GM19238 (cell line): ENCODE measurements around the gene MRPS30.
"Not testable (repeated sequence)": the region's sequence is repeated elsewhere in the genome, so short reads cannot be mapped to it uniquely, and the experiment has no call there.

ENCODE experiments used
- DNase-seq: peaks from one replicate; pipeline ENCODE4 v3.0.0; 2011; ENCODE audit warnings: low spot score; ENCODE audit not compliant: insufficient read length

Gene MRPS30

DNA sequence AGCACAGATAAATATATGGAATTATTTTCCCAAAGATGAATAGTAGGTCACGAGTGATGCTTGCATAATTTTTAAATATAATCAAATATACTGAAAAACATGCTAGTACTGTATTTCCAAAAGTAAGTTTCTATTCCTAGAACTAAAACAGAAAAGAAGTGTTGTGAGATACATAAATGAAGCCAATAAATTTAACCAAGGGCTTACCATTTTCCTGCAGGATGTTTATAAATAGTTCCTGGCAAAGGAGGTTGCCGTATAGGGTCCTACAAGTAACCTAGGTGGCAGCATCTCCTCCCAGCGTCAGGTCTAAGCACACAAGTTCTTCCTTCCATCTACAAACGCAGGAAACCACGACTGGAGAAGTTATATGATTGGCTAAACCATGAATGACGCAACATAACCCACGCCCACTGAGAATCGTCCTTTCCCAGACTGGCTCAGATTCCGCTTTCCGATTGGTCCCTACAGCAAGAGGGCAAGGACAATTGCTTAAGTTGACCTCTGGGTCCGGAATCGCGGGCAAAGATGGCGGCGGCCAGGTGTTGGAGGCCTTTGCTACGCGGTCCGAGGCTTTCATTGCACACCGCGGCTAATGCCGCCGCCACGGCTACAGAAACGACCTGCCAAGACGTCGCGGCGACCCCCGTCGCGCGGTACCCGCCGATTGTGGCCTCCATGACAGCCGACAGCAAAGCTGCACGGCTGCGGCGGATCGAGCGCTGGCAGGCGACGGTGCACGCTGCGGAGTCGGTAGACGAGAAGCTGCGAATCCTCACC is at the start of gene MRPS30:
MRPS30 (plus strand) TSS at position 513 of the 780 bp plus-strand sequence; CDS start at position 529, 16 bp downstream.
- peak; percentile 58 for DNase-seq

DNA sequence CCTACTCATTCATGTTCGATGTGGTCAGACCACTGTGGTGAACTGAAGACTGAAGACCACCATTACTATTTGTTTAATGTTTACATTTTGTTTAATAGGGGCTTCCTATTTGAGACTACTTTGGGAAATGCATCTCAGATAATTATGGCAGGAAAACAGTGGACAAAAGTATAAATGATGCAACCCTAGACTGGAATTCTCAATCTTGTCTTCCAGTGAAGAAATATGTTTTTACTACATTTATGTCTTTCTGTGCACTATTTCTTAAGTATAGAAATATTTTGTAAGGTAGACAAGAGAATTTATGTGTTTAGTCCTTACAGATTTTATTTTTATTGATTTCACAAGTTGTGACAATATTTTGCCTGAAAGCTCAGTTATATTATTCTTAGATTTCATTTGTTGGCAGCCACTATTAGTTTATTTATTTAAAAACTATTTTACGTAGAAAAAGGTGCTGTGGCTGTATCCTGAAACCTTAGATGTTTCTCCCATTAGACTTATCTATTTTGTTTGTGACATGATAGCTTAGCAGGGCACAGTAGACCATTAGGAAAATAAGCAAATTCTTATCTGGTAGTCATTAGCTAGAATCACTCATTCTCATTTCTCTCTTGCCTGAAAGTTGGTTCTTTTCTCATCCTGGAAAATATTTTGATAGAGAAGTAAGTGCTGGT is 39.4 kb upstream of the MRPS30 start:
- DNase-seq = no peak

DNA sequence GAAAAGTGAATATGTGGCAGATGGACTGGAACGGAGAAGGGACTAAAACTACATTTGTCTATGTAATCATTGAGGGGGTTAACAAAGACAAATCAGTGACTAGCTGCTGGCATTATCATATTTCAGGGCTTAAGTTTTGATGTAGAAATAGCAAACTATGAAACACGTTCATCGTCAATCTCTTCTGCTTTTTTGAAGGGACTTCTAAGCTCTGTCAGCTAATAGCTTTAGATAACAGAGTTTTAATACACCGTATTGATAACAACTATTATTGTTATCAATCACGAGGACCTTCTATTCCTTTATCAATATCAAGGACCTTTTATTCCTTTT is 38.9 kb upstream of the MRPS30 start:
- DNase-seq = no peak

DNA sequence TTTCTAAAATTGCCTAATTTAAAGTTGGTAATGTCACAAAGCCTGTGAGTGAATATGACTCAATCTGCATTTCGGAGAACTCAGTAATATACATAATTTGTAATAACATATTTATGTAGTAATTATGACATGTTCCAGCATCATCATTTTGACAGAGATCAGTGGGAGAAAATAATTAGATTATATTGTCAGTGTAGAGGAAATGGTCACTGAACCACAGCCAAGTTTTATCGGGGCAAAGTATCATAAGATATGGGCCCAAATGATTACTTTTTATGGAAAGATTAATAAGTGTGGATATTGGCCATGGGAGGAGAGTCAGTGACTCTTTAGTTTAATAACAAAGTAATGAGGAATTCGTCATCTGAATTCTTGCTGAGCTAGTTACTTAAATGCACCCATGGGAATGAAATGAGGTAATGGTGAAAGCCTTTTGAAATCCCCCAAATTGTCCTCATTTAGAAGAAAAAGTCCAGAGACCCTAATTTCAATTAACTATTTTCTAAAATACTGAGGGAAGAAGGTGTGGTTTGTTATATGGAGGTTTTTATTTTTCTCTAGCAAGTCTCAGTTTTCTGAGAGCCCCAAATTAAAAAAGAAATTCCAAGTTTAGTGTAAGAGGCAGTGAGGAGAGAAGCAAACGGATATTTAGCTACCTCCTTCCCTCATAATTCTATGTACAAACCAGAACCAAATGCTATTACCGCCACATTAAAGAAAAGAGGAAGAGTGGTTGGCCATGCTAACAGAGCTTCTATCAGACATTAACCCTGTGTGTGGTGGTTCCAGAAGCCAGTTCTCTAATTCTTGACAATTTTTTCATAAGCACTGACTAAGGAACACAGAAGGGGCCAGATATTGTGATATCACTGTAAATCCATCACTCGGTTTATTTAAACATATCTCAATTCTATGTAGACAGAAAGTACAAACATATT is 37.7 kb upstream of the MRPS30 start:
- DNase-seq = no peak

DNA sequence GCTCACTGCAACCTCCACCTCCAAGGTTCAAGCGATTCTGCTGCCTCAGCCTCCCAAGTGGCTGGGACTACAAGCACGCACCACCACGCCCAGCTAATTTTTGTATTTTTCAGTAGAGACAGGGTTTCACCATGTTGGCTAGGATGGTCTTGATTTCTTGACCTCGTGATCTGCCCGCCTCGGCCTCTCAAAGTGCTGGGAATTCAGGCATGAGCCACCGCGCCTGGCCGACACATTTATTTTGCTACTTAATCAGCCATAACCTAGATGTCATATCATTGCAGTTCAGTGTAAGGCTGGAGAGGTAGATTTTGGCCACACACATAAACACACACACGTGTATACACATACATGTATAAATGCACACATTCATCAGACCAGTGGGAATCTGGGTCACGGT is 36.4 kb upstream of the MRPS30 start:
- not testable (repeated sequence) for DNase-seq

DNA sequence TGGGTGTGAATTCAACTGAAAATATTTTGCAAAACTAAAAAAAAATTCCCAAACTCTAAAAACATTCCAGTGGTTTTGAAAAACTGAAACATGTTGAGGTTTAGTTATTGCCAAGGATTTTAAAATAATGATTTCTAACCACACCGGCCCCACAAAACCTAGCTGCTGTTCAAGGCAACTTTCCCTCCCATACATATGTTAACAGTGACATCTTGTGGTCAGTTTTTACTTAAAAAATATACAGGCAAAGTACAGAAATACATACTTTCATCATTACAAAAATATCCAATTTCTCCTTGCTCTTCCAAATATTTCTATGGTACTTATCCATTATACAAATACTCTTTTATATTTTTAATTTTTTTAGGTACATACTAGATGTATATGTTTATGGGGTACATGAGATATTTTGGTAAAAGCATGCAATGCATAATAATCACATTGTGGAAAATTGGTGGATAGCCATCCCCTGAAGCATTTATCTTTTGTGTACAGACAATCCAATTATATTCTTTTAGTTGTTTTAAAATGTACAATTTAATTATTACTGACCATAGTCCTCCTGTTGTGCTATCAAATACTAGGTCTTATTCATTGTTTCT is 34.4 kb upstream of the MRPS30 start:
- no peak for DNase-seq

DNA sequence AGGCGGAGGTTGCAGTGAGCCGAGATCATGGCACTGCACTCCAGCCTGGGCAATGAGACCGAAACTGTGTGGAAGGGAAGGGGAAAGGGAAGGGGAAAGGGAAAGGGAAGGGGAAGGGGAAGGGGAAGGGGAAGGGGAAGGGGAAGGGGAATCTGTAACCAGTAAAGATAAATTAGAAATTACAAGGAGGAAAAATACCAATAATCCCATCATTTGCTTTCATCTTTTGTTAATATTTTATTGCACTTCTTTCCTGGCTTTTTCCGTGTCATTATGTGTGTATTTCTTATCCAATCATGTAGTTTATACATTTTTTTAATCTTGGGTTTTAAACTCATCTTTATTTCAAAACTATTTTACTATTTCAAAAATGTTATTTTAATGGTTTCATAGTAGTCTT is 29.6 kb upstream of the MRPS30 start:
- DNase-seq = no peak

DNA sequence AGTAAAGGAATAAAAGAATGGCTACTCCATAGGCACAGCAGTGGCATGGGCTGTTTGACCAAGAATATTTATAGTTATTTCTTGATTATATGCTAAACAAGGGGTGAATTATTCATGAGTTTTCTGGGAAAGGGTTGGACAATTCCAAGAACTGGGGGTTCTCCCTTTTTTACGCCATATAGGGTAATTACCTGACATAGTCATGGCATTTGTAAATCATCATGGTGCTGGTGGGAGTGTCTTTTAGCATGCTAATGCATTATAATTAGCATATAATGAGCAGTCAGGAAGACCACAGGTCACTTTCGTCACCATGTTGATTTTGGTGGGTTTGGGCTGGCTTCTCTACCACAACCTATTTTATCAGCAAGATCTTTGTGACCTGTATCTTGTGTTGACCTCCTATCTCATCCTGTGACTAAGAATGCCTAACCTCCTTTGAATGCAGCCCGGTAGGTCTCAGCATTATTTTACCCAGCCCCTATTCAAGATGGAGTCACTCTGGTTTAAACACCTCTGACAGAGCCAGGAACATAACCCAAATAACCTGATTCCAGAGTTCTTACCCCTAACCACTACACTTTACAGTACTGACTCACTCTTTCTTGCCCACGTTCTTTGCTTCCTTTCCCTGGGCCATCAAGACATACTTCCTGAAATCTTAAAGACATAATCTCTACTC is 25.0 kb upstream of the MRPS30 start:
- no peak for DNase-seq

DNA sequence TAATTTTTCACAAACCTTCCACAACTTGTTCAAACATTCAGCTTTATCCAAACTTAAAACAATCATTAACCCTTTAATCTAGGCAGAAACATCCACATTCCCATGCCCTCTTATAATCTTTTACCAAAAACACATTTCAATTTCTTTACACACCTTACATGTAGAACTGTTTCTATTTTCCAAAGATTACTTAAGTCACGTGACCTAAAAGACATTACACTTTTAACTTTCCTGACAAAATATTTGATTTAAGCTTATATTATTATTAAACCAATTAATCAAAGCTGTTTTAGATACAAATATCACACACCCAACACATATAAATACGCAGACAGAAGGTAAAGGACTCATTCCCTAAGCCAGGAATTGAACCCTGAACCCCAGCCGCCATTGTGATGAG is 21.0 kb upstream of the MRPS30 start:
- no peak for DNase-seq

DNA sequence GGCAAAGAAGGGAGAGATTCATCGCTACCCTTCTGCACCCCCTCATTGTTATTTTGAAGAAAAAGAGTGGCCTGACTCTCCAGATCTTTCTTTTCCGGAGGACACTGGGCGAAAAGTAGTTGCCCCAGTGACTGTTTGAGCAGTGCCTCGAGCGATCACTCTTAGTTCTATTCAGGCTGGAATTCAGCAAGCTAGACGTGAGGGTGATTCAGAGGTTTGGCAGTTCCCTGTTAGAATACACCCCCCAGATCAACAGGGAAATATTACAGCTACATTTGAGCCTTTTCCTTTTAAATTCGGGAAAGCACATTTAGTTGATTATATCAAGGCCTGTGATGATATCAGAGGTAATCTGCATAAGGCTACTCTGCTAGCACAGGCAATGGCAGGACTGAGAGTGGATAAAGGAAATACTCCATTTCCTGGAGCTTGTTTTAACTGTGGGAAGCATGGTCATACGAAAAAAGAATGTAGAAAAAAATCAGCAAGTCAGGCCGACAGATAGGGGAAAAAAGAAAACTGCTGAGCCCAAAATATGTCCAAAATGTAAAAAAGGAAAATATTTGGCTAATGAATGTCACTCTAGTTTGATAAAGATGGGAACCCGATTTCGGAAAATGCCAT is 19.3 kb upstream of the MRPS30 start:
- not testable (repeated sequence) for DNase-seq

DNA sequence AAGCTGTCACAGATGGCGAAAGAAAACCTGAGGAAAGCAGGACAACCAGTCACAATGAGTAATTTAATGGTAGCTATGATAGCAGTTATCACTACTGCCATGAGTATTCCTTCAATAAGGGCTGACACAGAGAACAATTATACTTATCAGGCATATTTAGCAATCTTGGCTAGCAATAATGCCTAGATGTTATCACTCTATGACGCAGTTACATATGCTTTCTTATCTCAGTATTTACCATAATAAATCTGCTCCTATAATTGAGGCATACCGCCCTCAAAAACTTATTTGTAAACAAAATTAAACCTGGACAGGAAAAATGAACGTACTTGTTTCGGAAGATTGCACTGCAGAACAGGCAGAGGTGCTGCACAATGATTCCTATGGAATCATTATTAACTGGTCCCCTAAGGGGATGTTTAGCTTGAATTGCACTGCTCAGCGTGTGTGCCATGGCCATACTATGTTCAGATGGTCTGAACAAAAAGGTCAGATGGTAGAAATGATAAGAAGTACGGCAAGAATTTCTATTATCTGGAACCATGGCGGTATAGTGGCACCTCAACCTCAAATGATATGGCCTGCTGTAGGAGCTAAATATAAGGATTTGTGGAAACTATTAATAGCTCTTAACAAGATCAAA is 16.6 kb upstream of the MRPS30 start:
- not testable (repeated sequence) for DNase-seq

DNA sequence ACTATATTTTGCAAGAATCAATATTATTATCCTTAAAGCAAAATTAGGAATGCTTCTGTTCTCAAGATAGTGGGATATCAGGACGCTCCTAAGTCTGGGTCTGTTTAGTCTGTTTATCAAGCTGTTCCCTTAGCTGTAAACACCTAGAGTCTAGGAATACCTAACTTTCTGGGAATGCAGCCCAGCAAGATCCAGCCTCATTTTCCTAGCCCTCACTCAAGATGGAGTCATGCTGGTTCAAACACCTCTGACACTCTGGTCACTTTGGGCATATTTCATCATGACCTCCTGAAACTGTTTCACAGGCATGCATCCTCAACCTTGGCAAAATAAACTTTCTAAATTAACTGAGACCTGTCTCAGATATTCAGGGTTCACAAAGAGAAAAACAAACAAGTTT is 14.4 kb upstream of the MRPS30 start:
- DNase-seq = no peak

DNA sequence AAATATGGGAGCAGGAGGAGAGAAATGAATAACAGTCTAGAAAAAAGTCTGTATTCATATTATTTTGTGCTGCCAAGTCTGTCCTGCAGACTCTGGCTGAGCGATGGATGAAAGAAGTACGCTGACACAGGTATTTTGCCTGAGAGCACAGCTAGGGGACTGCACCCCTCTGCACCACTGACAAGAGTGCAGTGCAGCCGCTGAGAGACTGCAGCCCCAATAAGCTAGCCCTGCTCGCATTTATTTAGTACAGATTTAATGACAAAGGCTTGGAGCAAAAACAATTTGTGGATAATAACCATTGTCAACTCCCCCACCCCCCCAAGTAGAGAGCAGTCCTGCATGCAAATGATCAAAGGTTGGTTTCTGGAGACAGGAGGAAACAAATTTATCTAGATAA is 13.3 kb upstream of the MRPS30 start:
- no peak for DNase-seq

DNA sequence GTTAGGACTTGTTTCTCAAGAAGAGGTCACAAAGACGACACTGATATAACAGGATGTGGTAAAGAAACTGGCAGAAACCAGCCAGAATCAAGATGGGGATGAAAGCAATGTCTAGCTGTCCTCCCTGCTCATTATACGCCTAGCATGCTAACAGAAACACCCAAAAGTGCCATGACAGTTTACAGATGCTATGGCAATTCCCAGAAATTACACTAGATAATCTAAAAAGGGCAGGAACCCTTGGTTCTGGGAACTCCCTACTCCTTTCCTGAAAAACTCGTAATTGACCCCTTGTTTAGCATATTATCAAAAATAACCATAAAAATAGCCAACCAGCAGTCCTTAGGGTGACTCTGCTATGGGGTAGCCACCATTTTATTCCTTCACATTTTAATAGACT is 10.9 kb upstream of the MRPS30 start:
- DNase-seq = no peak

DNA sequence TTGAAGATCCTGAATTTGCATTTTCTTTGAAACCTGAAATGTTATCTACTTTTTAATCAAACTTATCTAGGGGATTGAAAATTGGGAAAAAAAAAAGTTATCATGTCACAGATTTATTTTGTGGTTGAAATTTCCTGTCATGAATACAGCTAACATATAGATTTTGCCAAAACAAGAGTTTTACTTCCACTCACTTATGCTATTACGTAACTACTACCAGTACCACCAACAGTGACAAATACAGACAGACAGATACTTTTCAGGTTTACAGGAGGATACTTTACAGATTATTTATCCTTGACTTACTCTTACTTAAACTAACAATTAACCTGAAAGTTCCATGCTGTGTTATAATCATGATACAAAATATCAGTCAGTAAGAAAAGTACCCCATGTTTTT is 6.8 kb upstream of the MRPS30 start:
- no peak for DNase-seq

DNA sequence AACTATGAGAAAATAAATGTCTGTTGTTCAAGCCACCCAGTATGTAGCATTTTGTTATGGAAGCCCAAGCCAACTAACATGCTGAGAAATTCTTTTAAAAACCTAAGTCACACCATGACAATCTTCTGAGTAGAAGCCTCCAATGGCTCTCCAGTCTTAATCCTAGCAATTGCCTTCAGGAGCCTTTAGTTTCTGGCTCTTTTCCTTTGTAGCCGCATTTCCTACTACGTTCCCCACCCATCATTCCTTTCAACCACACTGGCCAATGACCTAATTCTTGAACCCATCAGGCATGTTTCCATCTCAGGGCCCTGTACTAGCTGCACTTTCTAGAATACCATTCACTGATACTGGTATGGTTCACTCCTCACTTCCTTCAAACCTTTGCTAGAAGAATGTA is 2.1 kb upstream of the MRPS30 start:
- no peak for DNase-seq

DNA sequence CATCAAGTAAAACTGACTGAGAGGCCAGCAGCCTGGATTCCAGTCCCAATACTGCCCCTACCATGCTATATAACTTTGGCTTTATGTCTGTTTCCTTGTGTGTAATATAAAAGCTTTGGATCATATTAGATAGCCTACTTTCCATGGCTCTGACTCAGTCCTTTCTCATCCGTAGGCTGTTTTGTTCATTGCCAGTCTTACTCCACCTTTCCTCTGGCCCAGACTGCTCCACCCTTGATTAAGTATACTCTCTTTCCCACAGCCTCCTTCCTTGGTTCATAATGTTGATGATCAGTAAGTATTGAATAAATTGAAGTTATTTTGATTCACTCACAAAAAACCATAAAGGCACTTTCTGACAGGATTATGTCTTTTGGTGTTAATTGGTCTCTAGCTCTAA is 1.5 kb upstream of the MRPS30 start:
- no peak for DNase-seq

DNA sequence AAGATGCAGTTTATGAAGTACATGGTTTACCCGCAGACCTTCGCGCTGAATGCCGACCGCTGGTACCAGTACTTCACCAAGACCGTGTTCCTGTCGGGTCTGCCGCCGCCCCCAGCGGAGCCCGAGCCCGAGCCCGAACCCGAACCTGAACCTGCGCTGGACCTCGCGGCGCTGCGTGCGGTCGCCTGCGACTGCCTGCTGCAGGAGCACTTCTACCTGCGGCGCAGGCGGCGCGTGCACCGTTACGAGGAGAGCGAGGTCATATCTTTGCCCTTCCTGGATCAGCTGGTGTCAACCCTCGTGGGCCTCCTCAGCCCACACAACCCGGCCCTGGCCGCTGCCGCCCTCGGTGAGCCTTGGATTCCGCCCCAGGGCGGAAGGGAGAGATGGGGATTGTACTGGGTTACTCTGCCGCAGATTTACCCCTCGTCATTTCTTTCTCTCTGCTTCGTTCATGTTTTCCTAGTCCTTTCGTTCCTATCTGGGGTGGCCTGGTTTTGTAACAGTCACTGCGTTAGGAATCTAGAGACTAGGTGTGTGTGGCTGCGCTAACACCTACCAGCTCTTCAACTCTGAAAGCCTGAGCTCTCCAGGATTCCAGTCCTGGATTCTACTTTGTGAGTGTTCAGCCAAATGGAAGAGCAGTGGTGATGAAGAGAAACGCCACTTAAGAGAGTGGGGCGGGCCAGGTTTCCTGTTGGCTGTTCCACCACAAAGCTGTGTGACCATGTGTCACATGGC is 638 bp downstream of the MRPS30 start:
- DNase-seq = peak; percentile 9

DNA sequence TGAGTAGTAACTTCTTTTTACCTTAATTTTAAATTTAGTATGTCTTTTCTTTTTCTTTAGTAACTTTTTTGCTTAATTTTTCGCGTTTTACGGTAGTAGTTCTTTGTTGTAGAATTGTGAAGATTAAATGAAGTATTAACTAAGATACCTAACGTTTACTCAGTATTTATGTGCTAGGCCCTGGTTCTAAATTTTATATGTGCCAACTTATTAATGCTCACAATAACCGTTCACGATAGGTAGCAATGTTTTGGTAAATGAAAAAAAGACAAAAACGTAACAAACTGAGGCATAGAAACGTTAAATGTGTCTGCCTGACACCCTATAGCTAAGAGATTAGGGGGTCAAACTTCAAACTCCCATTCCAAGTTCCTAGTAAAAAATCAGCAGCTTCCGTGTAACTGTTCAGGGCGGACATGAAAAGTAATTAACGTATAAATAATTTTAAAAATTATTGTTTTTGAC is 1.2 kb downstream of the MRPS30 start:
- no peak for DNase-seq
